HUDEP-2 (cell line): Measurements from ENCODE around the gene CDAN1.

Experiments
- DNase-seq, 76 experiments: peaks; one replicate each; lab custom pipeline; 2025; ENCODE audit not compliant: unreplicated experiment in 76 of 76; lab: John Stamatoyannopoulos, UW

The CDAN1 gene

DNA sequence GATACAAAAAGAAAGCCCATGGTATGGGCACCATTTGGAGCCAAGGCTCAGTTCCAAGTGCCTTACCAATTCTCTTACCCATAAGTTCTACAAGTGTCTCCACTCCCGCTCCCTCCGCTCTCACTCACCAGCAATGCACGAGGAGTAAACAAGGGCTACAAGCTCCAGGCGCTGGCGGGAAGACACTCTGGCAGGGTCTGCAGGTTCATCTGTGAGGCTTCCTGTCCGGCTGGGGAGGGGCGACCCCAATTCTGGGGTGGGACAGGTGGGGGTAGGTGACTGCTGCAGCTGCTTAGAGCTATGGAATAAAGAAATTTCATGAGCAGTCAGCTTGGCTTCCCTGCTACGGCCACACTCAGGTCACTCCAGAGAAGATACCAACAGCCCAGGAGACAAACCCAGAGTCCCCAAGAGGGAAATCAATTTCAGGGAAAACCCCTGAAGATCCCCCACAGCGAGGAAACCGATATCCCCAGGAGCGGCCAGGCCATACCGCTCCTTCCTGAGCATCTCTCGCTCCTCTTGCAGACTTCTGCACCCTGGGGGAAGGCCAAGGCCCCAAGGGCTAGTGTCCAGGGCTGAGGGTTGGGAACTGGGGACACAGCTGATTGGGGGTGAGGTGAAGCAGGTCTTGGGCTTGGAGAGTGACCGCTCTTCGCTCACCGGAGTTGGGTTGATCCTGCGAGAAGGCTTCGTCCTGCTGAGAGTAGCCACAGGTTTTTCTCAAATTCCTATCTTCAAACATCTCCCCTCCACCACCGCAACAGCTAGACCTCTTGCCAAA, 1.4 kb downstream of the CDAN1 start:
- no peak for DNase-seq

DNA sequence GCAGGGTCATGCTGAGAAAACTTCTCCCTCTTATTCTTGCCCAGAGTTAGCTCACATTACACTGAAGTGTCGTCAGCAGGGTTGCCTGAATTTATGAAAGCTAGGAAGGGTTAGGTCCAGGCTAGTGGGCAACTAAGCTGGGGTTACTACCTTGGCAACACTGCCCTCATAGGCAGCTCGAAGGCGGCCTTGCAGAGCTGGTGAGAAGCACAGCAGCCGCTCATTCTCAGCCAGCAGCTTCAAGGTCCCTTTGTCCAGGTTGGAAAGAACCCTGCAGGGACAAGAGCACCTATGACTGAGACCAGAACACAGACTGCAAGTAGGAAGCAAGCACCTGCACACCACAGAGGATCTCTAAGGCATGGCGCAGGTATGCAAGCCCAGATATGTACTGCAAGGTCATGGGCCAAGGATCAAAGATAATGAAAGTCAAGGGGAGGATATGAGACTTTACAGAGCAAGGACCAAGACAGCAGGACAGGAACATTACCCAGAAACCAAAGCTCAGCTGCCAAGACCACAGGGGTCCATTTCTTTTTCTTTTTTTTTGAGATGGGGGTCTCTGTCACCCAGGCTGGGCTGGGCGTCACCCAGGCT, 2.8 kb downstream of the CDAN1 start:
- no peak for DNase-seq

DNA sequence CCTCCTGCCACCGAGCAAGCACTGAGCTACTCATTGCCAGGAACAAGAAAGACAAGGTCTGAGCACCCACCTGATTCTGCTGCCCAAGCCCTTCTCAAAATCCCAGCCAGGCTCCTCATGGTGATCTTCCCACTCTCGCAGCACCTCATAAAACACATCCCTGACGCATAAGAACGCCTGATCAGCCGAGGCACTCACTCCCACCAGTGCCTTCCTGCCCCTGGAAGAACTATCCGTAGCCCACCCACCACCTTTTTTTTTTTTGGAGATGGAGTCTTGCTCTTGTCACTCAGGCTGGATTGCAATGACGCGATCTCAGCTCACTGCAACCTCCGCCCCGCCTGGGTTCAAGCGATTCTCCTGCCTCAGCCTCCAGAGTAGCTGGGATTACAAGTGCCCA, 3.9 kb downstream of the CDAN1 start:
- no peak for DNase-seq

DNA sequence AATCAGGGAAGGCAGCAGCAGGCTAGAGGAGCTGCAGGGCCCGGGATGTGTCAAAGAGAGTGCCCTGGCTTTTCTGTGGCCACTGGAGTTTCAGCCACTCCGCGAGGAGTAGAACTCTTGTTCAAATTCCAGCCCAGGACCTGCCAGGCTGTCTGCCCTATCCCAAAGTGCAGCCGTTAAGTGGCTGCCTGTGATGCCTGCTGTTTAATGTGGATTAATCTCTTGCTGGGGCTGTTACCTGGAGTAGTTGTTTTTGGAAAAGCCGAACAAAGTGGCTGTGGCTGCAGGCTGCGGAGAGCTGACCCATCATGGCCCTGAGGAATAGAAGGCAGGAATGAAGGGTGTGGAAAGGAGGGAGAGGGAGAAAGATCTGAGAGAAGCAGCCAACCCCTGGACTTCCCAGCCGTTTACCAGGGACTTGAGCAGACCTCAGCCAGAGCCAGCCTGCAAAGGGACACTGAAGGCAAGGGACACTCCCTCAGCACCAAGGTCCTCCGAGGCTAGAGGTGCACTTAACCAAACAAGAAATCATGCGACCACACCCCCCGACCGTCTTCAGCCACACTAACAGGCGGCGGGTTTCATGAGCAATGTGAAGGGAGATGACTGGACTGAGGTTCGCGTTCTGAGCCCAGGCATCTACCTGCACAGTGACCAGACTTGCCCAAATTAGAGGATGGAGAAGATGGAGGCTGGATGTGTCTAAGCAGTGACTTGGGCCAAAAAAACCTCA, 4.7 kb downstream of the CDAN1 start:
- DNase-seq = no peak

DNA sequence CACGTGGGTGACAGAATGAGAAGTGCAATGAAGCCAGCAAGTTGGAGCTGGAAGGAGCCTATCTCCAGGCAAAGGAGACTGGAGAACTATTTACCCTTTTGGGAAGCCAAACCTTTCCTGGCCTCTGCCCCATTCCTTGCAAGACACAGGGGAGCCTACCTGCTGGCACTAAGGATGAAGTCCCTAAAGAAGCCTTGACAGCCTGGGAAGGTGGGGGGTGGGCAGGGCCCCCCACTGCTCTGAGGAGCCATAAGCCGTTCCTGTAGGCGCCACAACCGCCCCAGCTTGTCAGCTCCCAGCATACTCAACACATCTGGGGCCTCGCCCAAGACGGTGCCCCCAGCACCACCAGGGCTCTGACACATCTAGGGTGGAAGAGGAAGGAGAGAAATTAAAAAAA, 5.5 kb downstream of the CDAN1 start:
- DNase-seq = no peak

DNA sequence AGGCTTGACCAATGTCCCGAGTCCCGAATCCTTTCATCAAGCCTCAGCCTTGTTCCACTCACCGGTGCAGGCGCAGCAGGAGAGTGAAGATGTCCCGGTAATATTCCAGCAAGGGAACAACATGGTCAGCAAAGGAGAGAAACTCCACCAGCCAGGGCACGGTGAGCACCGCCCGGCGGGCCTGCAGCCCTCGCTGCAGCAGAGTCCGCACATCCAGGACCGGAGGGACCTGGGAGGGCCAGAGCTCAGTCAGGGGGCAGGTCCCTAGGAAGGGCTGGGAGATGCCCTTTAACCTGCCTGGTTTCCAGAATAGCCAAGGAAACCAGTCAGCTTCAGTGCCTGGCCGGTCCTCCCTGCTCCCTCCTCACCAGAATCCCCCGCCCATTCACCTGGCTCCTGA, 6.4 kb downstream of the CDAN1 start:
- DNase-seq = no peak

DNA sequence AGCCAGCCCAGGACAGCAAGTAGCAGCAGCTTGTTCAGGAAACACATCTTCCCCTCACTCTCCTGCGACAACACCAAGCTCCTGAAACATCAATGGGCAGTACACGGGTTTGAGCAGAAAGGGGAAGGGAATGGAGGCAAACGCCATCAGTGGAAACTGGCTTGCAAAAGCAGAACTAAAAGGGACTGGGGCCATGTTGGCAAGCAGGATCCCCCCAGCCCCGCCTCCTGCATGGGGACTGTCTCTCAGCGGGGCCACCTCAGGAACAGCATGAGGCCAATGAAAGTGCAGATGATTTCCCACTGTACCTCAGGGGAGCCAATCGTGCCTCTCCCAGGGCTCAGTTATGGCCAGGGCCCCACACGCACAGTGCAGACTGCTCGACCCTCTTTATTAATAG, 6.8 kb downstream of the CDAN1 start:
- DNase-seq = no peak

DNA sequence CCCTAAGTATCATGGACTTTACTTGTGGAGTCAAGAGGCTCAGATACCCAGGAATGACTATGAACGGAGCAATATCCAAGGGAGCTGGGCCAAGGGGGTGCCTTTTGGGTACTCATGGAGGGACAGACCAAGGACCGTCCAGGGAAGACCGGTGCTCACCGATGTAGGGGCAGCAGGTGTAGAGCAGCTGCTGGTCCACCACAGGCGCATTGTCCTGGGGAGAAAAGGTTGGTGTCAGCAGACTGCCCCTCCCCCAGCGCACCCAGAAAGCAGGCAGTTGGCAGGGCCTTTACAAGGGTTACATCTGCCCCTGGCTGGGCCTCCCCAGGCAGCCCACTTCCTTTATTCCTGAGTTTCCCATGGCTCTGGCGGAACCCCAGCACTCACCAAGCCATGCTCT, 7.5 kb downstream of the CDAN1 start:
- DNase-seq = no peak

DNA sequence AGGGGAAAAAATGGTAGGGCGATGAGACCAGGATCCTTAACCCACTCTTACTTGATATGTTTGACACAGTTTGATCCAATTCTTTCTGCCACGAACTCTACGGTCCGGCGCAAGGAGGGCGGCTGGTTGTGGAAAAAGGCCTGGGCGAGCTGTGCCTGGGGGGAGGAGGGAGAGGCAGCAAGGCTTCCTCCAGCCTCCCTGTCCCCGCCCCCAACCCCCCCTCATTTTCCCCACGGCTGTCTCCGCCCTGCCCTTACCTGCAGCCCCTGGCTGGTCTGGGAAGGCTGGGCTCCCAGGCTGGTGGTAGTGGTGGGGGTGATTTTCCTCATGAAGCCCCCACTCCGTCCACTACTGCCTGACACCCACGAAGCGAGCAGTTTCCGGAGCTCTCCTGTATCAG, 8.0 kb downstream of the CDAN1 start:
- no peak for DNase-seq

DNA sequence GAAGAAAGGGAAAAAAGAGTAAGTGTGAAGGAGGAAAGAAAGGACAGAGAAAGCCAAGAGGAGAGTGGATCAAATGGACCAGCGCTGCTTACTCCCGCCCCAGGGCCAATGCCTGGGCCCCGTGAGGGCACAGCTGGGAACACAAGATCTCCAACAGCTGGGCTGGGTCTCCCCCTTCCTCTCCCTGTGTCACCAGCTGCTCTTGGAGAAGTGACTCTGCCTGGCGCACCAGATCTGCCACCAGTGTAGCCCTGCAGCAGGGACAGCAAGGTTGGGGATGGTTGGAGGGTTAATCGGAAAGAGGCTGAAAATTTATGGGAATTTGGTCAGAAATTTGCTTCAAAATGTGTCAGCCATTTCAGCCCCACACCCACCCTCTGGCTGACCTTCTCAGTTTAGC, 8.4 kb downstream of the CDAN1 start:
- DNase-seq = no peak

DNA sequence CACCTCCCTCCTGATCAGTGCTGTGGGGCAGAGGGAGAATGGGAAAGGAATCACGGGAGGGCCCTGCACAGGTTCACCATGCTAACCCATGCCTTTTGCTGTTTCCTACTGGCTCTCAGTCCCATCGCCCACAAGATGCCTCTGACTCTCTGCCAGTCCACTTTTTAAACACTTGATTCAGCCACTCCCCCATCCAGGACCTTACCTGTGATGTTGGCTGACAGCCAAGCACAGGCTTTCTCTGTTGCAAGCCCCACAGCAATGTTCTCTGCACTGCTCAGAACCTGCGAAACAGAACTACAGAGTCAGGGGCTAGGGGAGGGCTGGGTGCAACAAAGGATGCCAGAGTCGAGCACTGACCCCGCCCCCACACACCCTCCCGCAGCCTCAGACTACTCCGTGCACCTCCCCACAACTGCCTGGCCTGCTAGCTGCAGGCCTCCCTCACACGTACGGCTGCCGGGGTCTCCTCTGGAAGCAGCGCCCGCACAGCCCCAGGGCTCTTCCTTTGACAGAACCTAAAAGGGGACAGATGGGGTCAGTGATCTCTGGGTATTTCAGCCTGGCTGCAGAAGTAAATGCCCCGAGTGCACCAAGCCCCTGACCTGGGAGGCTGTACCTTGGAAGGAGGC, 9.1 kb downstream of the CDAN1 start:
- DNase-seq = no peak

DNA sequence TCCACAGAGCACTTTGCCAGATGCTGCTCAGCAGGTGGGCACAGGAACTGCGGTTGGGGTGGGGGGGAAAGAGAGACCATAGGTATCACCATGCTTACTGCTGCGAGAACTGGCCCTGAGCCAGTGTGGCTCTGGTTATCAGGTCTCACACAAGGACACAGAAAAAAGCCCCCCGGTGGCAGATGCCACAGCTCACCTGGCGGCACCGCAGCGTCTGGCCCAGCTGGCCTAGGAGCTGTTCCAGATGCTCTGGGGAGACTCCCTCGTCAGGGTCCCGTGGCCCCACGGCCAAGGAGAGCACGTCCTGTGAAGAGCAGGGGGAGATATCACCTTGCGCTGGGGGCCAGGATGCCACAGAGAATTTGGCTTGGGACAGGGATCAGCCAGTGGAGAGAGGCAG, 10.8 kb downstream of the CDAN1 start:
- no peak for DNase-seq

DNA sequence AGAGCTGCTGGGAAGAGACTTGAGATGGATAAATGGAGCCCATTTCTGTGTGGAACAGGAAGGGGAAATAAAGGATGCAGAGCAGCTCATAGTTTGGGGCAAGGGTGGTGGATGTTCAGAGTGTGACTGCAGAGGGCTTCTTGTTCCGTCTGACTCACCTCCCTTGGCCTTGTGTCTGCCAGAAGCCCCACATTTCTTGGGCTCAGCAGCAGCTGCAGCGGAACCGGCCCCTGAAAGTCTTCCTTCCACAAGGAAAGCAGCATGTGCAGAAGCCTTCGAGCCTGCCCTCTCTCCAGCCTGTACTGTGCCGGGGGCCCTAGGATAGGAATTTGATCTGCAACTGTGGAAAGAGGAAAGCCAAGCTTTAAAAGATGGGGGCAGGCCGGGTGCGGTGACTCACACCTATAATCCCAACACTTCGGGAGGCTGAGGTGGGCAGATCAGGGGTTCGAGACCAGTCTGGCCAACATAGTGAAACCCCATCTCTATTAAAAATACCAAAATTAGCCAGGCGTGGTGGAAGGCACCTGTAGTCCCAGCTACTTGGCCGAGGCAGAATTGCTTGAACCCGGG, 11.5 kb downstream of the CDAN1 start:
- no peak for DNase-seq

DNA sequence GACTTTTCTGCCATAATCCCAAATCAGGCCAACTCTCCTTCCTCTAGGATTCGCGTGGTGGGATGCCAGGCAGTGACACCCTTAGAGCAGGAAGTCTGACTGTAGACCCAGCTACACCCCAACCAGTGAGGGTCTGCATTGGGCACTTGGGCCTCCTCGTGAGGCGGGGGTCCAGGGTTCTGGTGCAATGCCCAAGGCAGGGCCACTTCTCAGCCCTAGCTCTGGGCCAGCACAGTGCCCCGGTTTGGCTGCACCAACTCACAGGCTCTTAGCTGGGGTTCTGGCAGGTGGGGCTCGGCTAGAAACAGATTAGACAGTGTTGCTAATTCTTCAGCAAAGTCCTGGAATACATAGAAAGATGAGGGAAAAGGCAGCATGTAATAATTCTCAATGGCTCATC, 12.7 kb downstream of the CDAN1 start:
- DNase-seq = no peak

DNA sequence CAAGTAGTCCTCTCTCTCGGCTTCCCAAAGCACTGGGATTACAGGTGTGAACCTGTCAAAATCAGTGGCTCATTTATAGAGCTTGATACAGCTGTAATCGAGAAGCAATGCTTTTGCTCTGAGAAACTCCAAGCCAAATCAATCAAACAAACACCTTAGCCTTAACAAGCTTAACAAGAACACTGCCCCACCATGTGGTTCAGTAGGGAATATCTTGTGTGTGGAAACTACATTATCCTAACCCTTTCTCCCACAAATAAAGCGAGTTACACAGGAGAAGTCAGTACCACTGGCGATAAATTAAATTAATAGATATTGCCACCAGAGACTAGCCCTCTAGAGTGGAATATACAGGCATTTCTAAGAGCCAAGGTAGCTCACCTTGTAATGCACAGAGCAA, 13.9 kb downstream of the CDAN1 start:
- DNase-seq = no peak

DNA sequence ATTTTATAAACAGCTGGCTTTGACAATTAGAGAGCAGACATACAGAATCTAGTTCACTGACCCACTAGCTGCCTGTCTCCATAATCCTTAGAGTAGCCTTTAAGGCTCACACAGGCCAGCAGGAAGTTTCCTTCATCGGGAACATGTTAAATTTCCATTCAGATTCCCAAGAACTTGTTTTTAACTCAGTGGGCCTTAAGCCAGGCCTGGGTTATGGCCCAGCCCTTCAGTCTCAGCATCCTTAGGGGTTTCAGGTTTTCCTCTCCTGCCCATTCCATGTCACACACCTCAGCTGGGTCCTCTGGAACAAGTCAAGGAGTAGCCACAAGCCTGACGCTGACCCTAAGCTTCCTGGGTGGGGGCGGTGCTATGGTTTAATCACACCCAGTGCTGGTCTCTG, 15.0 kb downstream of the CDAN1 start:
- DNase-seq = no peak

DNA sequence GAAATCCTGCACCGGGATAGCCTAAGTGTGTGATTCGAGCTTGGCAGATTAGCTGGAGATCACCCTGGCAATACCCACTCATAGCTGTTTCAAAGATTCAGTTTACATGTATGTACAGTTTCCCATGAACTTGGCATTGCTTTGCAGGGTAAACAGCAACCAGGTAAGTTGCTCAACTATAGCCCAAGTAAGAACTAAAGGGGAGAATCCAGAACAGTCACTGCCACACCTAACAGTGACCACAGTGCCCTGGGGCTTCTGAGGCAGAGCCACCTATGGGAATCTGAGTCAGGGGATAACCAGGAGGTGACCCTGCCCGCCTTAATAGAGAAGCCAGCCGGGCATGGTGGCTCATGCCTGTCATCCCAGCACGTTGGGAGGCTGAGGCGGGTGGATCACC, 15.9 kb downstream of the CDAN1 start:
- DNase-seq = no peak

DNA sequence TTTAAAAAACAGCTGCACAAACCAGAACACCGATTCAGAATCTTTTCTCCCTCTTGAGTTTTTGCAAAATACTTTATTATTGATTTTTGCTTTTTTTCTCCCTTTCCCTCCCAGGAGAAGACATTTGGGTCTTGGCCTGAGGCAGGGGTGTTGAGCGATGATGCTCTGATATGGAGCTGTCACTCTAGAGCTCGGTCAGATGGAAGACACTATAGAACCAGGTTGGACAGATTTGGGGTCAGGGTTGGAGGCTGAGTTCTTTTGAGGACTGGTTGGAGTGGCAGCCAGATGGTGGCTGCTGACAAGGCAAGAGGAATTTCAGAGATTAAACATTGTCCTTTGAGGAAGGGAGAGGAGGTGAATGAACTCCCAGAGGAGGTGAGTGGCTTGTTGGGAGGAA, 16.9 kb downstream of the CDAN1 start:
- DNase-seq = no peak

DNA sequence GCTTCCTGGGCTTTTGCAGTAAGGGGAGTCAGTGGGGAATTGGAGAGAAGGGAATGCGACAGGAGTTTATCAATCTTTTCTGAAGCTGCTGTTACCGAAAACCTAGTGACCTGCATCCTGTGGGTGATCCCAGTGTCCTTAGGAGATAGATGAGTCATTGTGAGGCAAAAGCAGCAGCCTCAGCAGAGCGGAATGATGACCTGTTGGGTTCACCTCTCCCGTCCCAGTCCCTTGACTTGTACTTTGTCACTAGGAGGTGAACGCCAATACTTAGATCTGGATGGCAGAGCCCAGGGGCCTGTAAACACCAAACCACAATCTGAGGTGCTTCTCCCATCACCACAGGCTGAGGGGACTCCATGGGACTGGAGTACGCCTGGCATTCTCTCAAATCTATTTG, 17.9 kb downstream of the CDAN1 start:
- no peak for DNase-seq

DNA sequence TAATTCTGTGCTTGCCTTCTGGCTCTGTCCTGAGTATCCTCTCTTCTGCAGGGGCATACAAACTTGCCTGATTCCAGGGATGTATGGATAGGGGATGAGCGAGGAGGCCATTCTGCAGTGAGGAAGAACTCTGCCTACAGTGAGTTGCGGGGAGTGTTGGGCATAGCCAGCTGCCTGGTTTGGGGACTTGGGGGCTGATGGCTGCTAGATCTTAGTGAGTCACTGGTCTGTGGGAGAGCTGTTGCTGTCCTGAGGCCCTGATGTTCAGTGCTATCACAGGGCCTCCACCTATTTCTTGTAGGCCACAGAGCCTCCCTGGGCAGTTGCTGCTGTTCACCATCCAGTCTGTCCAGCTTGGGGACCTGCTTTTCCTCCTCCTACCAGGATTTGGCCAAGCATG, 20.3 kb downstream of the CDAN1 start:
- DNase-seq = no peak

DNA sequence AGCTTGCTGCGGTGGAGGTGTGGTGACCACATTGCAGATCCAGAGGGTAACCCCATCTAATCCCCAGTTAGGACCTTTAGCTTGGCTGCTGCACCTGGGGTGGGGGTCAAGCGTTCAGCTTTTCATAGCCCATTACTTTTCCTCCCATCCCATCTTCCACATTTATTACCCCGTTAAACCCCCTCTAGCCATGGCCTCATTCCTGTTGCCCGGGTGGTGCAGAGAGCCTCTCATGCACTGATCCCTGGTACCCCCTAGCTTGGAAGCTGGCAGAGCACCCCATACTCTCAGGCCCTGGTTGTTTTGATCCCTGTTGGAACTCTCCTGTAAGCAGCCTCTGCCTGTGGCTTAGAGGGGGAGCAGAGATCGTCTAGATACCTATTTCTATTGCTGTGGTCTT, 20.8 kb downstream of the CDAN1 start:
- no peak for DNase-seq
